Mucosa of rectum (tissue), 2 donors: ENCODE data around the gene SYAP1.
"Not testable (repeated sequence)": the region's sequence is repeated elsewhere in the genome, so short reads cannot be mapped to it uniquely, and the experiment has no call there.

Experiments
- H3K27ac ChIP-seq, 2 donors: one replicate each; pipeline ENCODE4 v1.7.0; 2013; ENCODE audit warnings: inconsistent platforms in 2 of 2, low read depth in 2 of 2, low read length in 2 of 2
- H3K27me3 ChIP-seq, 2 donors: one replicate each; pipeline ENCODE4 v1.7.0; 2013; ENCODE audit warnings: low read length in 2 of 2; ENCODE audit not compliant: control insufficient read depth in 2 of 2, insufficient read depth in 2 of 2
- H3K36me3 ChIP-seq, 2 donors: one replicate each; pipeline ENCODE4 v1.7.0; 2013; ENCODE audit warnings: low read length in 2 of 2; ENCODE audit not compliant: control insufficient read depth in 2 of 2, insufficient read depth in 2 of 2
- H3K4me1 ChIP-seq, 2 donors: one replicate each; pipeline ENCODE4 v1.7.0; 2013; ENCODE audit warnings: low read length in 2 of 2, mild to moderate bottlenecking in 1 of 2; ENCODE audit not compliant: control insufficient read depth in 2 of 2, insufficient read depth in 2 of 2
- H3K4me3 ChIP-seq, 2 donors: one replicate each; pipeline ENCODE4 v1.7.0; 2013; ENCODE audit warnings: low read length in 2 of 2
- H3K9ac ChIP-seq, 2 donors: one replicate each; pipeline ENCODE4 v1.7.0; 2013; ENCODE audit warnings: low read length in 2 of 2, low read depth in 1 of 2, mild to moderate bottlenecking in 1 of 2
- H3K9me3 ChIP-seq, 2 donors: one replicate each; pipeline ENCODE4 v1.7.0; 2013; ENCODE audit warnings: low read length in 2 of 2; ENCODE audit not compliant: control insufficient read depth in 2 of 2
- donor health status: healthy.
- donor health status: Normal muscosa, but diverticular disease.

The SYAP1 gene

GRCh38 chrX:16718824-16719333, 533 bp upstream of the SYAP1 start:
- Histone ChIP-seq H3K9me3 (no peaks in the 10 kb centered on the region), H3K4me1 (peaks cover 12% of the 10 kb centered on the region in 2 donors), H3K27me3 (peaks cover 0 to 8% of the 10 kb centered on the region in 2 donors), H3K4me3 (peak overlapping the region; percentile 94), H3K27ac (peak overlapping the region; percentile 97 to 98), H3K9ac (peak overlapping the region; percentile 95), H3K36me3 (no peaks in the 10 kb centered on the region)

GRCh38 chrX:16722481-16722880, 3.1 kb downstream of the SYAP1 start:
- Histone ChIP-seq H3K4me1 (peaks cover 12 to 18% of the 10 kb centered on the region in 2 donors), H3K9ac (no peak overlapping the region), H3K36me3 (no peaks in the 10 kb centered on the region), H3K9me3 (no peaks in the 10 kb centered on the region), H3K4me3 (no peak overlapping the region), H3K27ac (no peak overlapping the region), H3K27me3 (no peaks in the 10 kb centered on the region)

- Histone ChIP-seq H3K9ac (no peak overlapping the region), H3K27ac (peak overlapping the region; percentile 35 to 46), H3K9me3 (no peaks in the 10 kb centered on the region), H3K27me3 (no peaks in the 10 kb centered on the region), H3K36me3 (no peaks in the 10 kb centered on the region), H3K4me3 (no peak overlapping the region), H3K4me1 (peaks cover 3 to 11% of the 10 kb centered on the region in 2 donors)
Measured at GRCh38 chrX:16725072-16725471, 5.7 kb downstream of the SYAP1 start.

DNA sequence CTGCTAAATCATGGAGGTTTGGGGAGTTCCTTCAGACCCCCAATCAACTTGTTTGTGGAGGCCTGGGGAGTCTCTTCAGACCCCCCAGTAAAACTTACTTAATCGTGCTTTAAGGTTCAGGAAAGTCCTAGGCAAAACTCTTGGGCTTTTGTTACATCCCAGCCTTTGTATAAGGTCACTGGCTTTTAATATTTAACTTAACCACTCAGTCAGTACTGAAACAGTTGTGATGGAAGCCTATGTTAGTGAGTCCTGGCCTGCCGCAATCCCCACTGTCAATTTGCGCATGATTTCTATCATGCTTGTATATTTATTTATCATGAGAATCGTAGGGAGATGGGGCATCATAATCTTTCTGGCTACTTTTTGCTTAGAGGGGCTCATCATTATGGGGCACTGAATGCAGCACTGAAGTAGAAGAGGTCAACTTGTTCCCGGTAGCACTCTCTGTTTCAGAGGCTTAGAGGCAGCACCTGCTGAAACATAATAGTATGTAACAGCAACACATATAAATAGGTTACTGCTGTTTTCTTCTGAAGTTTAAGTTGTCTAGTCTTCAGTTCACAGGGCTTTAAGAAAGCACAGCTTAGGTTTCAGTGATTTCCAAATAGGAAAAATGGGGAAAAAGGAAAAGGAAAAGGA, 7.1 kb downstream of the SYAP1 start:
- not testable (repeated sequence) for H3K4me1 ChIP-seq, H3K4me3 ChIP-seq, H3K9ac ChIP-seq, H3K9me3 ChIP-seq, H3K36me3 ChIP-seq, H3K27me3 ChIP-seq
- peak overlapping the region; percentile 1 to 22 for H3K27ac ChIP-seq

DNA sequence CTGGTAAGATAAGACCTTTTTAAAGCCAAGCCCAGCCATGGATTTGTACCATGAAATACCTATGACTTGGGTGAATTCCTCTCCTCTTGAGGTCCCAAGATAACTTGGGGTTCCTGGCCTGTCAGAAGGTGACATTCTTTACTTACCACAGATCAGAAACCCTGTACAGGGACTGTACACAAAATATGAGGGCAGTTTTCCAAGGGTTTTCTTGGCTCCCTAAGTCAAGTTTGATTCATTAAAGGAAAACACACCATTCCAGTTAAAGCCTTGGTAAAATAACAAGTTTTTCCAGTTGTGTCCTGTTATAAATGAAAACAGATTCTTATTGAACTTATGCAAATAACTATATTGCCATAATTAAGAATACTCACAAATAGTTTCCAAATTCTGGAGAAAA, 8.2 kb downstream of the SYAP1 start:
- Histone ChIP-seq H3K36me3 (no peaks in the 10 kb centered on the region), H3K4me1 (peaks cover 0 to 6% of the 10 kb centered on the region in 2 donors), H3K27ac (no peak overlapping the region)

GRCh38 chrX:16730450-16730849, 11.0 kb downstream of the SYAP1 start:
- Histone ChIP-seq H3K27ac (no peak overlapping the region), H3K27me3 (no peaks in the 10 kb centered on the region), H3K9ac (no peak overlapping the region), H3K9me3 (no peaks in the 10 kb centered on the region), H3K4me3 (no peak overlapping the region), H3K4me1 (peaks cover 0 to 2% of the 10 kb centered on the region in 2 donors), H3K36me3 (no peaks in the 10 kb centered on the region)

More for the DNA sequence above, 8.2 kb downstream of the SYAP1 start:
- H3K9ac ChIP-seq = no peak overlapping the region
- H3K9me3 ChIP-seq = no peaks in the 10 kb centered on the region
- no peak overlapping the region for H3K4me3 ChIP-seq
- no peaks in the 10 kb centered on the region for H3K27me3 ChIP-seq

- H3K36me3 ChIP-seq = peaks cover 18% of the 10 kb centered on the region in 2 donors
- no peak overlapping the region for H3K4me3 ChIP-seq
- H3K9ac ChIP-seq = no peak overlapping the region
- no peak overlapping the region for H3K27ac ChIP-seq
- no peaks in the 10 kb centered on the region for H3K4me1 ChIP-seq
- no peaks in the 10 kb centered on the region for H3K9me3 ChIP-seq
- H3K27me3 ChIP-seq = no peaks in the 10 kb centered on the region
Measured at GRCh38 chrX:16733013-16733412, 13.6 kb downstream of the SYAP1 start.

DNA sequence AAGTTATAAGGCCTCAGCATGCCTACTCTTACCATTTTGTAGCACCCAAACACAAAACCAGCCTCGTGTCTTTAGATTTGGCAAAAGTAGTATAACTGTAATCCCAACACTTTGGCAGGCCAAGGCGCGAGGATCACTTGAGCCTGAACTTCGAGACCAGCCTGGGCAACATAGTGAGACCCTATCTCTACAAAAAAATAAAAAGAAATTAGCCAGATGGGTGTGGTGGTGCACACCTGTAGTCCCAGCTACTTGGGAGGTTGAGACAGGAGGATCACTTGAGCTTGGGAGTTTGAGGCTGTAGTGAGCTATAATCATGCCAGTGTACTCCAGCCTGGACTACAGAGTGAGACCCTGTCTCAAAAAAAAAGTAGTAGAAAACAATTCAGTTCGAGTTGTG, 17.6 kb downstream of the SYAP1 start:
- no peaks in the 10 kb centered on the region for H3K27me3 ChIP-seq
- no peak overlapping the region for H3K9ac ChIP-seq
- H3K36me3 ChIP-seq = peaks cover 18 to 36% of the 10 kb centered on the region in 2 donors
- H3K27ac ChIP-seq = no peak overlapping the region
- H3K4me3 ChIP-seq = no peak overlapping the region
- H3K9me3 ChIP-seq = no peaks in the 10 kb centered on the region
- no peaks in the 10 kb centered on the region for H3K4me1 ChIP-seq

- Histone ChIP-seq H3K27ac (no peak overlapping the region), H3K36me3 (peaks cover 33 to 48% of the 10 kb centered on the region in 2 donors), H3K9ac (no peak overlapping the region), H3K4me3 (no peak overlapping the region), H3K4me1 (no peaks in the 10 kb centered on the region), H3K9me3 (no peaks in the 10 kb centered on the region), H3K27me3 (no peaks in the 10 kb centered on the region)
Measured at GRCh38 chrX:16739574-16739973, 20.2 kb downstream of the SYAP1 start.

DNA sequence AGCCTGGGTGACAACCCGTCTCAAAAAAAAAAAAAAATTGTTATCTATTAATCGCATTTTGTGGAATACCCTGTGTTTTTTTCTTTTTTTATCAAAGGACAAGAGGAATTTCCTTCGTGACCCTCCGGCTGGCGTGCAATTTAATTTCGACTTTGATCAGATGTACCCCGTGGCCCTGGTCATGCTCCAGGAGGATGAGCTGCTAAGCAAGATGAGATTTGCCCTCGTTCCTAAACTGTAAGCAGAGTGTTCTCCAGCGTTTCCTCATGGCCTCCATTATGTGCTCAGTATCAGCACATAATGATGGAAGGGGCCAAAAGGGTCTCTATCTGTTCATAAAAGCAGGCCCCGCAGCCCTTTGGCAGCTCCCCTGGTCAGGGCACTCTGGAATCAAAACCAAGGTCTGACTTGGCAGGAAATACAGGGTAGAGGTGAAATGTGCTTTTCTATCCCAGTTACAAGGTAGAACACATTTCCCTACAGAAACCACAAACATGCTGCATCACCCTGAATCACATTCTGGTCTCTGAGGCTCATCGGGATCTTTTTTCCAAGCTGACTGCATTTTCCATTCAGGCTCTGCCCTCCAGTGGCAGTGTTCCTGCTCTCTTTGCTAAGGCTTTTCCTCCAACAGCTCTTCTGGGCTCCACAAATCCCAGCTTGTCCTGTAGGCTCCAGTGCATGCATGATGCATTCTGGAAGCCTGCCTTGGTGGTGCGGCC, 24.4 kb downstream of the SYAP1 start:
- peaks cover 28 to 41% of the 10 kb centered on the region in 2 donors for H3K36me3 ChIP-seq
- no peak overlapping the region for H3K27ac ChIP-seq
- no peaks in the 10 kb centered on the region for H3K4me1 ChIP-seq

More for the DNA sequence above, 24.4 kb downstream of the SYAP1 start:
- no peak overlapping the region for H3K4me3 ChIP-seq
- H3K27me3 ChIP-seq = no peaks in the 10 kb centered on the region
- H3K9ac ChIP-seq = no peak overlapping the region
- H3K9me3 ChIP-seq = no peaks in the 10 kb centered on the region
